Activated CD8-positive, alpha-beta T cell treated with anti-CD3 and anti-CD28 coated beads for 36 hours (primary cell): ENCODE measurements around the gene ARVCF. TPM values are rescaled to one million over a fixed set of nuclear protein-coding genes. Genes with fewer than 3 reads are reported as not detected.

Experiments used
- ATAC-seq: fragments of 200-7000 bp; cut with Tn5 transposase; one replicate; pipeline ENCODE4 v1.10.0; 2021; ENCODE audit warnings: mild to moderate bottlenecking, moderate library complexity
- CTCF ChIA-PET: fragments of 350-600 bp; sonication (Branson Sonifier 250); formaldehyde crosslinking; loops from one replicate; lab custom pipeline; 2021; ENCODE audit warnings: antibody characterized with exemption; lab: Charles Lee
- POLR2A ChIA-PET: fragments of 350-600 bp; sonication (Branson Sonifier 250); formaldehyde crosslinking; loops from one replicate; lab custom pipeline; 2021; ENCODE audit warnings: antibody characterized with exemption; lab: Charles Lee
- DNase-seq: peaks from one replicate; pipeline ENCODE4 v3.0.0-alpha.2; 2020
- H3K27ac Mint-ChIP-seq: one replicate; pipeline ENCODE4 v1.8.0; 2021; ENCODE audit warnings: mild to moderate bottlenecking, mixed read lengths
- H3K27me3 Mint-ChIP-seq: one replicate; pipeline ENCODE4 v1.8.0; 2021; ENCODE audit warnings: mixed read lengths
- H3K36me3 Mint-ChIP-seq: one replicate; pipeline ENCODE4 v1.8.0; 2021; ENCODE audit warnings: low read depth, mixed read lengths
- H3K4me1 Mint-ChIP-seq: one replicate; pipeline ENCODE4 v1.8.0; 2021; ENCODE audit warnings: low read depth, mixed read lengths
- H3K4me3 Mint-ChIP-seq: one replicate; pipeline ENCODE4 v1.8.0; 2021; ENCODE audit warnings: mild to moderate bottlenecking, moderate library complexity, mixed read lengths
- H3K9me3 Mint-ChIP-seq: one replicate; pipeline ENCODE4 v1.8.0; 2021; ENCODE audit warnings: mixed read lengths
- CTCF ChIP-seq: fragments of 200-600 bp; IDR thresholded peaks from one replicate; pipeline ENCODE4 v1.8.0; 2022; ENCODE audit warnings: antibody characterized with exemption, mild to moderate bottlenecking
- intact Hi-C: fragments of 100-400 bp; cut with micrococcal nuclease; formaldehyde crosslinking; loops from one replicate; pipeline ENCODE4 v1.10.0; 2022
- total RNA-seq, 2 experiments: library from RNA; stranded (reverse); gene quantifications; one replicate each; pipeline ENCODE4 v1.2.3, GENCODE V29; 2021

Gene ARVCF
- total RNA-seq, 2 experiments from 2014 or later, result 1.2 to 1.9 TPM

GRCh38 chr22:20044495-20045151 is 28.0 kb upstream of the ARVCF start:
- no peak for ATAC-seq
- TF ChIP-seq CTCF, result no peak
- CTCF ChIA-PET, result no interaction called here
- peaks cover 8% of the 10 kb centered on the region for H3K4me1 Mint-ChIP-seq
- intact Hi-C loops, result no loop called here
- no peak for DNase-seq
- no peaks in the 10 kb centered on the region for H3K27me3 Mint-ChIP-seq
- POLR2A ChIA-PET, result interaction anchor here (0.7 kb wide), 1 partner anchor 28 kb away, joined by 3 read pairs; no protein-coding TSS in a partner anchor
- H3K27ac Mint-ChIP-seq, result no peak overlapping the region
- H3K9me3 Mint-ChIP-seq, result peaks cover 13% of the 10 kb centered on the region
- H3K4me3 Mint-ChIP-seq, result no peak overlapping the region
- peaks cover 31% of the 10 kb centered on the region for H3K36me3 Mint-ChIP-seq

- POLR2A ChIA-PET, result no interaction called here
- CTCF ChIA-PET, result no interaction called here
Measured at GRCh38 chr22:20043997-20044342, 27.3 kb upstream of the ARVCF start.

GRCh38 chr22:20043057-20043996 is 26.7 kb upstream of the ARVCF start:
- no peaks in the 10 kb centered on the region for H3K27me3 Mint-ChIP-seq
- no peak overlapping the region for H3K27ac Mint-ChIP-seq
- peaks cover 6% of the 10 kb centered on the region for H3K9me3 Mint-ChIP-seq
- ChIA-PET POLR2A (no interaction called here), CTCF (no interaction called here)
- intact Hi-C loops, result no loop called here
- DNase-seq, result no peak
- no peak for ATAC-seq
- TF ChIP-seq CTCF, result no peak
- peaks cover 7% of the 10 kb centered on the region for H3K4me1 Mint-ChIP-seq
- H3K4me3 Mint-ChIP-seq, result no peak overlapping the region
- peaks cover 23% of the 10 kb centered on the region for H3K36me3 Mint-ChIP-seq

More at GRCh38 chr22:20043997-20044342, 27.3 kb upstream of the ARVCF start:
- Mint-ChIP-seq H3K4me1 (peaks cover 8% of the 10 kb centered on the region), H3K27ac (no peak overlapping the region), H3K4me3 (no peak overlapping the region), H3K36me3 (peaks cover 28% of the 10 kb centered on the region), H3K9me3 (peaks cover 11% of the 10 kb centered on the region), H3K27me3 (no peaks in the 10 kb centered on the region)
- TF ChIP-seq CTCF, result no peak
- intact Hi-C loops, result no loop called here
- ATAC-seq (no peak), DNase-seq (no peak)

GRCh38 chr22:20040327-20041200 is 23.9 kb upstream of the ARVCF start:
- H3K27me3 Mint-ChIP-seq, result no peaks in the 10 kb centered on the region
- H3K36me3 Mint-ChIP-seq, result peaks cover 3% of the 10 kb centered on the region
- H3K9me3 Mint-ChIP-seq, result no peaks in the 10 kb centered on the region
- DNase-seq, result no peak
- no peak for ATAC-seq
- ChIA-PET CTCF (no interaction called here), POLR2A (interaction anchor here (1.1 to 1.9 kb wide), 2 partner anchors 12 to 44 kb away, joined by 3 to 4 read pairs; no protein-coding TSS in a partner anchor)
- TF ChIP-seq CTCF, result no peak
- no peak overlapping the region for H3K27ac Mint-ChIP-seq
- H3K4me3 Mint-ChIP-seq, result no peak overlapping the region
- H3K4me1 Mint-ChIP-seq, result peaks cover 5% of the 10 kb centered on the region
- intact Hi-C loops, result no loop called here
